ENCODE results near the gene DPM2.

The DPM2 gene

GRCh38 chr9:127936347-127936852 lies 1.3 kb downstream of the DPM2 start:
- no peak for DNase-seq (ENCODE audit: low spot score)

GRCh38 chr9:127935765-127936221 lies 1.9 kb downstream of the DPM2 start:
- DNase-seq (ENCODE audit: low spot score): no peak

GRCh38 chr9:127934986-127935385 lies 2.7 kb downstream of the DPM2 start:
- no peak for DNase-seq (ENCODE audit: low spot score)

- DNase-seq (ENCODE audit: low spot score): no peak
Measured at GRCh38 chr9:127934248-127934647, 3.4 kb downstream of the DPM2 start.

- peak; percentile 74 for DNase-seq (ENCODE audit: low spot score)
Measured at GRCh38 chr9:127931092-127931881, 6.4 kb downstream of the DPM2 start.

GRCh38 chr9:127930231-127931091 lies 7.2 kb downstream of the DPM2 start, which contains the start of gene PIP5KL1:
Gene PIP5KL1, minus strand, starts transcription at chr9:127930777. Its CDS starts 25 bp downstream, at chr9:127930752.
- peak; percentile 96 for DNase-seq (ENCODE audit: low spot score)

GRCh38 chr9:127929625-127929979 lies 8.1 kb downstream of the DPM2 start:
- DNase-seq (ENCODE audit: low spot score): no peak

GRCh38 chr9:127928676-127929624 lies 8.7 kb downstream of the DPM2 start:
- DNase-seq (ENCODE audit: low spot score): no peak

- no peak for DNase-seq (ENCODE audit: low spot score)
Measured at GRCh38 chr9:127927988-127928675, 9.5 kb downstream of the DPM2 start.

GRCh38 chr9:127927201-127927987 lies 10.3 kb downstream of the DPM2 start:
- no peak for DNase-seq (ENCODE audit: low spot score)

- DNase-seq (ENCODE audit: low spot score): no peak
Measured at GRCh38 chr9:127926906-127927200, 10.8 kb downstream of the DPM2 start.

GRCh38 chr9:127925959-127926905 lies 11.4 kb downstream of the DPM2 start:
- DNase-seq (ENCODE audit: low spot score): no peak

- DNase-seq (ENCODE audit: low spot score): no peak
Measured at GRCh38 chr9:127924736-127925444, 12.8 kb downstream of the DPM2 start.

- no peak for DNase-seq (ENCODE audit: low spot score)
Measured at GRCh38 chr9:127923771-127924170, 13.9 kb downstream of the DPM2 start.

- DNase-seq (ENCODE audit: low spot score): no peak
Measured at GRCh38 chr9:127923046-127923445, 14.6 kb downstream of the DPM2 start.

- peak; percentile 94 for DNase-seq (ENCODE audit: low spot score)
Measured at GRCh38 chr9:127921557-127922120, 16.0 kb downstream of the DPM2 start.

- DNase-seq (ENCODE audit: low spot score): no peak
Measured at GRCh38 chr9:127920794-127921193, 16.9 kb downstream of the DPM2 start.

GRCh38 chr9:127919253-127919815 lies 18.3 kb downstream of the DPM2 start:
- DNase-seq (ENCODE audit: low spot score): no peak

All from HuH-7.5 (cell line).